GM19099 (cell line): ENCODE data around the gene ARHGAP15.

Source experiments
- POLR2A ChIP-seq: IDR thresholded peaks from 3 replicates; pipeline ENCODE4 v1.6.1; 2011; ENCODE audit warnings: low read depth; ENCODE audit not compliant: insufficient read length; ENCODE audit errors: extremely low read depth

ARHGAP15 gene

DNA sequence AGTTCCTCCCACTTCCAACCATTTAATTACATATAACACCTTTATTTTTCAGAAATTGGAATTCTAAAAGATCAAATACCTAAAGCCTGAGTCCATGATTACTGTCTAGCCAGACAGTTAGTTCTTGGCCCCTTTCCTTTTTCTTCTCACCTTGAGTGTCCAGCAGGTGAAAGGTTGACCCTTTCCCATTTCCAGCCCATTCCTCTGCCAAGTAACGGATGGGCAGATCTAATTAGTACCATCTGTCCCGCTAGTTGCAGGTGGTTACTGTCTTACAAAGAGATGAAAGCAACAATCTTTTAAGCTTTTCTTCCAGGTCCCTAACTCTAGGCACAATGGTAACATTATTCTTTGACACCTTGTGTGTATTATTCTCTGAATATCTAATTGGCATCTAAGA lies 506.7 kb downstream of the ARHGAP15 start:
- no peak for TF ChIP-seq POLR2A

DNA sequence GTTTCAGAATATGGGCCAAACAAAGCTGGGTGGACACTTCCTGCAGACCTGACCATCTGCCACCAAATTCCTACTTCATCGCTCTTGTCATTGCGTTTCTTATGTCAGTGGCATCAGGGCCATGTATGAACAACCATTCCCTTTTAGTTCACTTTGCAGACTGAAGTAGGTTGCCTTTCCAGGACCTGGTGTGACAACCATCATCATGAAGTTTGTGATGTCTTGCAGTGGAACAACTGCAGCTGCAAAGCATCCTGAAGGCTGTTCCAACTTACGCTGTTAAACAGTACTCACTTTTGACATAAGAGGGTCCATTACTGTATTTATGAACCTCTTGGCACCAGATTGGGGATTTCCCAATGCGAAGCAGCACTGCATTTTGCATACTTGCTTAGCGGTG lies 511.6 kb downstream of the ARHGAP15 start:
- TF ChIP-seq POLR2A = no peak

DNA sequence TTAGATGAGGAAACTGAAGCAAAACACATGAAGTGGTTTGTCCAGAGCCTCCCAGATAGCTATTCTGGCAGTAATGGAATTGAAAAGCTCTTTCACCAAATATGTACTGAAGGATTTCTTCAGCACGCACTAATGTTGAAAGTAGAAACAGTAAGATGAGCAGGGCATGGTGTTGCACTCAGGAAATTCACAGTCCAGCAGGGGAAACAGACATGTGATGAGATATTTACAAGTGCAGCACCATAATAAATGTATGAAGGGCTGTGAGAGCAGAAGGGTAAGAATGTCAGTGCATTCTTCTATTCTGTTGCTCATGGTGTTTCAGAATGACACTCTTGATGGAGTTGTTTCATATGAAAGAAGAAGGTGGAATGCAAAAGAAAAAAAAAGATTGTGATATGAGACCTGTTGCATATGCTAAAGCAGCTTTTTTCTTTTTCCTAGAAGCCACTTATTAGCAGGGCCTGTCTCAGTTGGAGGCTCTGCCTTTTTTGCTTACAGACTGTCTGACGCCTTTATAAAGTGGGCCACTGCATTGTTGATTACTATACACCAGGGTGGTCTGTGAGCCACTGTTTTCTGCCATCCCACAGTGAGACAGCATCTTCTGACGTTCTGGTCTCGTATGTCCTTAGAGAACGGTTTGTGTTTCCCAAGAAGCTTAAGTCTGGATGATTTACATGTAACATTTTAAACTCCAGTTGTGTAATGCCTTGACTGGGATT lies 516.9 kb downstream of the ARHGAP15 start:
- no peak for TF ChIP-seq POLR2A

- no peak for TF ChIP-seq POLR2A
Measured at GRCh38 chr2:143649226-143649740, 520.1 kb downstream of the ARHGAP15 start.

DNA sequence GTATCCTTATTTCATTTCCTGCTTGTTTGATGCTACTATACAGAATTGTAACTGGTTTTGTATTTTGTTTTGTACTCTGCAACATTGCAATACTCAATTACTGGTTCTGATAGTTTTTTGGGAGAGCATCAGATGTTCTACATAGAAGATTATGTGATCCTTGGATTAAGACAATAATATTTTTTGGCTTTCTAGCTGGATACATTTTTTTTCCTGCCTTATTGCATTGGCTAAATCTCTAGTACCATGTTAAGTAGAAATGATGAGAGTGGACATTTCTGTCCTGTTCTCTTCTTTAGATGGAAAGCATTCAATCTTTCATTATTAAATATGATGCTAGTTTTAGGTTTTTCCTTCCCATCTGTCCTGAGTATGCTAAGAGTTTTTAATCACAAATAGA lies 523.5 kb downstream of the ARHGAP15 start:
- no peak for TF ChIP-seq POLR2A

GRCh38 chr2:143668234-143668633 lies 539.0 kb downstream of the ARHGAP15 start:
- TF ChIP-seq POLR2A = no peak

- TF ChIP-seq POLR2A = no peak
Measured at GRCh38 chr2:143674051-143674450, 544.8 kb downstream of the ARHGAP15 start.

DNA sequence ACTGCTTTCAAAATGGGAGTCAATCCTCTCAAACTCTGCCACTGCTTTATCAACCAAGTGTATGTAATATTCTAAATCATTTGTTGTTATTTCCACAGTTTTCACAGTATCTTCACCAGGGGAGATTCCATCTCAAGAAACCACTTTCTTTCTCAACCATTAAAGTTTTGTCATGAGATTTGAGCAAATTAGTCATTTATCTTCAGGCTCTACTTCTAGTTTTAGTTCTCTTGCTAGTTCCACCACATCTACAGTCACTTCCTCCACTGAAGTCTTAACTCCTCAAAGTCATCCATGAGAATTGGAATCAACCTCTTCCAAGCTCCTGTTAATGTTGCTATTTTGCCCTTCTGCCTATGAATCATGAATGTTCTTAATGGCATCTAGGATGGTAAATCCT lies 545.8 kb downstream of the ARHGAP15 start:
- TF ChIP-seq POLR2A = no peak

DNA sequence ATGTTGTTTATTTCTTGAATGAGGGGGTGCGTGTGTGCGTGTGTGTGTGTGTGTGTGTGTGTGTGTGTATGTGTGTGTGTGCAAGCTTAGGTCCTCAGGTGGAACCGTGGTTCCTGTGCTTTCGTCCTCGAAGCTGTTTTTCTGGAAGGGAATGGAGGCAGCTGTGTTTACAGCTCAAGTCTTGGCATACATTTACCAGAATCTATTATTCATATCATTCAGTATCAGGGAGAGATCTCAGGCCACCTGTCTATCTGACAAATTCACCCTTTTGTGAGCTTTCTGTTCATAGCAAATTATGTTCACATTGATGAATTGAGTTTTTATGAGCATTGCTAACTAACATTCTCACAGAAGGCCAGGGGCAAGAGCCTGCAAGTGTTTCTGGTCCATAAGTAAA lies 550.4 kb downstream of the ARHGAP15 start:
- TF ChIP-seq POLR2A = no peak

- TF ChIP-seq POLR2A = no peak
Measured at GRCh38 chr2:143680885-143681405, 551.7 kb downstream of the ARHGAP15 start.

DNA sequence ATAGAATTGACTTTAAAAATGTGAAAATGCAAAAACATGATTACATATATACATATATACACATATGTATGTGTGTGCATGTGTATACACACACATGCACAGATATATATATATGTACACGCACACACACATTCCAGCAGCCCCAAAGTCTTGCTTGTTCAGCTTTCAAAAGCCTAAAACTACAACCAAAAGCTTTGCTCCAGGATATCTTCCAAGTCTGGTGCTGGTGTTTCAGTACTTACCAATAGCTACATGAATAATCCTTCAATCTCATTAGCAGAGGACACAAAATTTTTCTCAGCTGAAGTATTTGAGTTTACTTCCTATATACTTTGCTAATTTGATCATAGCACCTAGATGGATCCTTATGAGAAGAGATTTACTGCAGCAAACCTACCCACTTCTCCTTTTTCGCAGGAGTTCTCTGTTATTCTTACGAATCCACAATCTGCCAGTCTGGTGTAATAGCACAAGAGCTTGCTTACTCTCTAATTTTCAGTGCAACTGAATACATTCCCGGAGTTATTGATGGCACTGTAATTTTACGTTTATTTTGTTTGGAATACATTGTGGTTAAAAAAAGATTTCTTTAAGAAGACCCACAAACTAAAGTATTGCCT lies 553.3 kb downstream of the ARHGAP15 start:
- TF ChIP-seq POLR2A = no peak

DNA sequence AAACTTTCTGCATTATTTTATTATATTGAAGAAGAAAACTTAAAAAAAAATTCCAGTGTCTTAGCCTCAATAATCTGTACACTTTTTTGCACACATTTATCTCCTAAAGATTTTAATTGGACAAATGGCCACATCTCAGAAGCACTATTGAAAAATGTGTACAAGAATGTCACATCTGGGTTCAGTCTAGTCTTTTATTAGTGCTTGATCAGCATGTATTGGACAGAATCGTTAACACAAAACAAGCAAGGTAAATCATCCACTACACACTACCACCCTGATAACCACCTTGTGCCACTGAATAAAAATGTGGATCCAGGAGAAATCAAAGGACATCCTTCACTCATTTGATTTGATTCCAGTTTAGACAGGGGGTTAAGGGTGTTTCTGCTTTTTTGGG lies 554.8 kb downstream of the ARHGAP15 start:
- TF ChIP-seq POLR2A = no peak

- no peak for TF ChIP-seq POLR2A
Measured at GRCh38 chr2:143684551-143685320, 555.5 kb downstream of the ARHGAP15 start.

GRCh38 chr2:143685421-143686078 lies 556.3 kb downstream of the ARHGAP15 start:
- TF ChIP-seq POLR2A = no peak
